ENCODE results near the gene LRP4. TPM values are rescaled to one million over a fixed set of nuclear protein-coding genes. Genes with fewer than 3 reads are reported as not detected.

LRP4 gene
- total and polyA plus RNA-seq, 11 donors: 9.1 to 29.1 (median 18.6) TPM

- no peak overlapping the region for H3K4me3 ChIP-seq
- no peak for DNase-seq
- ATAC-seq: no peak
- no peak overlapping the region for H3K27ac ChIP-seq
- peaks cover 0 to 7% (median 0%) of the 10 kb centered on the region in 9 donors for H3K36me3 ChIP-seq
- H3K4me1 ChIP-seq: peaks cover 0 to 17% (median 2%) of the 10 kb centered on the region in 12 donors
- intact Hi-C loops (cut with DNase I): no loop called here
- no peaks in the 10 kb centered on the region for H3K9me3 ChIP-seq
- no peak for TF ChIP-seq CTCF (IDR thresholded peaks at IDR 0.05)
- no peak for TF ChIP-seq POLR2A (IDR thresholded peaks at IDR 0.05)
- no peaks in the 10 kb centered on the region for H3K27me3 ChIP-seq
These were observed 81.5 kb downstream of the LRP4 start for GRCh38 chr11:46836870-46837269.

- no peak for TF ChIP-seq POLR2A (IDR thresholded peaks at IDR 0.05)
- TF ChIP-seq CTCF (IDR thresholded peaks at IDR 0.05): no peak
- 92 to 100% (median 94%) methylated on average over 1 of the region's 1 CpG for WGBS, 4 donors
- Histone ChIP-seq H3K36me3 (peaks cover 0 to 7% (median 0%) of the 10 kb centered on the region in 9 donors), H3K27me3 (no peaks in the 10 kb centered on the region), H3K4me3 (no peak overlapping the region), H3K9me3 (no peaks in the 10 kb centered on the region), H3K4me1 (peaks cover 0 to 17% (median 2%) of the 10 kb centered on the region in 12 donors), H3K27ac (no peak overlapping the region)
- DNase-seq (no peak), ATAC-seq (no peak)
- intact Hi-C loops (cut with DNase I): no loop called here
These were observed 81.9 kb downstream of the LRP4 start for GRCh38 chr11:46836431-46836830.

- intact Hi-C loops (cut with DNase I): no loop called here
- ATAC-seq (no peak), DNase-seq (no peak)
- peaks cover 0 to 7% (median 0%) of the 10 kb centered on the region in 9 donors for H3K36me3 ChIP-seq
- 74 to 84% (median 78%) methylated on average over 3 of the region's 3 CpGs for WGBS, 4 donors
- no peaks in the 10 kb centered on the region for H3K9me3 ChIP-seq
- TF ChIP-seq POLR2A (IDR thresholded peaks at IDR 0.05): no peak
- no peak for TF ChIP-seq CTCF (IDR thresholded peaks at IDR 0.05)
- no peak overlapping the region for H3K4me3 ChIP-seq
- H3K4me1 ChIP-seq: peaks cover 0 to 17% (median 2%) of the 10 kb centered on the region in 12 donors
- H3K27ac ChIP-seq: no peak overlapping the region
- H3K27me3 ChIP-seq: no peaks in the 10 kb centered on the region
These were observed 82.5 kb downstream of the LRP4 start for GRCh38 chr11:46835897-46836296.

DNA sequence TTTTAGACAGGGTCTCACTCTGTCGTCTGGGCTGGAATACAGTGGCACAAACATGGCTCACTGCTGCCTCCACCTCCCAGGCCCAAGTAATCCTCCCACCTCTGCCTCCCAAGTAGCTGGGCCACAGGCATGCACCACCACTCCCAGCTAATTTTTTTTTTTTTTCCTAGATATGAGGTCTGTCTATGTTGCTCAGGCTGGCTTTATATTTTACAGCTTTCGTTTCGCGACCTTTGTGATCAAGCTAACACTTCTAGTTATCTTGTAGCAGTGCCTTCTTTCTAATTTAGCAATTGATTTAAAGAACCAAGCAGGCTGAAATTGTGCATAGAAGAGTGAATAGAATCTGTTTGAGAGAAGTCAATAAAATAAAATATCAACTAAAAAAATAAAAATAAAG is 83.5 kb downstream of the LRP4 start:
- Histone ChIP-seq H3K27ac (no peak overlapping the region), H3K36me3 (no peaks in the 10 kb centered on the region), H3K27me3 (no peaks in the 10 kb centered on the region), H3K4me1 (peaks cover 0 to 17% (median 2%) of the 10 kb centered on the region in 12 donors), H3K4me3 (no peak overlapping the region), H3K9me3 (no peaks in the 10 kb centered on the region)
- intact Hi-C loops (cut with DNase I): no loop called here
- ATAC-seq (no peak), DNase-seq (no peak)
- TF ChIP-seq POLR2A (IDR thresholded peaks at IDR 0.05) (no peak), CTCF (IDR thresholded peaks at IDR 0.05) (no peak)
- 83 to 93% (median 89%) methylated on average over 4 of the region's 4 CpGs for WGBS, 4 donors
